Uterus (tissue), 2 donors: Measurements from ENCODE around the gene CHMP6.

ENCODE experiments used
- POLR2A ChIP-seq, 2 donors: fragments of 450-650 bp; IDR thresholded peaks; one replicate each; pipeline ENCODE4 v1.6.1; 2016; ENCODE audit warnings: antibody characterized with exemption in 2 of 2, mild to moderate bottlenecking in 1 of 2, moderate library complexity in 1 of 2
- TF ChIP-seq, protein P1 (sequence below), 4 experiments: fragments of 200-600 bp in 2 of 4; fragments of 450-650 bp in 2 of 4; sonication (generic) in 2 of 4; IDR thresholded peaks; one replicate each; pipeline ENCODE4 v1.5.1; 2016 to 2019; ENCODE audit warnings: antibody characterized with exemption in 4 of 4, mild to moderate bottlenecking in 2 of 4, moderate library complexity in 1 of 4

- TF ChIP-seq, protein P1, sequence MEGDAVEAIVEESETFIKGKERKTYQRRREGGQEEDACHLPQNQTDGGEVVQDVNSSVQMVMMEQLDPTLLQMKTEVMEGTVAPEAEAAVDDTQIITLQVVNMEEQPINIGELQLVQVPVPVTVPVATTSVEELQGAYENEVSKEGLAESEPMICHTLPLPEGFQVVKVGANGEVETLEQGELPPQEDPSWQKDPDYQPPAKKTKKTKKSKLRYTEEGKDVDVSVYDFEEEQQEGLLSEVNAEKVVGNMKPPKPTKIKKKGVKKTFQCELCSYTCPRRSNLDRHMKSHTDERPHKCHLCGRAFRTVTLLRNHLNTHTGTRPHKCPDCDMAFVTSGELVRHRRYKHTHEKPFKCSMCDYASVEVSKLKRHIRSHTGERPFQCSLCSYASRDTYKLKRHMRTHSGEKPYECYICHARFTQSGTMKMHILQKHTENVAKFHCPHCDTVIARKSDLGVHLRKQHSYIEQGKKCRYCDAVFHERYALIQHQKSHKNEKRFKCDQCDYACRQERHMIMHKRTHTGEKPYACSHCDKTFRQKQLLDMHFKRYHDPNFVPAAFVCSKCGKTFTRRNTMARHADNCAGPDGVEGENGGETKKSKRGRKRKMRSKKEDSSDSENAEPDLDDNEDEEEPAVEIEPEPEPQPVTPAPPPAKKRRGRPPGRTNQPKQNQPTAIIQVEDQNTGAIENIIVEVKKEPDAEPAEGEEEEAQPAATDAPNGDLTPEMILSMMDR (IDR thresholded peaks at IDR 0.05) = no peak
- no peak for TF ChIP-seq POLR2A (IDR thresholded peaks at IDR 0.05)
Measured at GRCh38 chr17:81025741-81026129, 34.1 kb downstream of the CHMP6 start.
